Measurements from ENCODE around the gene LPIN3.

GRCh38 chr20:41370176-41370575 lies 29.6 kb downstream of the LPIN3 start:
- TF ChIP-seq EZH2 (IDR thresholded peaks at IDR 0.05) (no peak), CTCF (IDR thresholded peaks at IDR 0.05) (no peak)
